Uterus (tissue), 4 donors: ENCODE results near the gene TIMP1. TPM values are rescaled to one million over a fixed set of nuclear protein-coding genes. Genes with fewer than 3 reads are reported as not detected.

ENCODE experiments used
- DNase-seq, 2 donors: peaks; one replicate each; pipeline ENCODE4 v3.0.0-alpha.2; 2019 to 2020
- H3K27ac ChIP-seq, 2 donors: fragments of 200-600 bp; sonication (generic); 1 replicate in 1 of 2; 2 replicates in 1 of 2; pipeline ENCODE4 v1.5.1; 2016 to 2018
- H3K27me3 ChIP-seq, 2 donors: fragments of 200-600 bp; sonication (generic); one replicate each; pipeline ENCODE4 v1.5.1; 2018 to 2019; ENCODE audit warnings: control low read depth in 1 of 2
- H3K36me3 ChIP-seq, 2 donors: fragments of 200-600 bp; sonication (generic); one replicate each; pipeline ENCODE4 v1.5.1; 2019; ENCODE audit warnings: control low read depth in 1 of 2
- H3K4me1 ChIP-seq, 2 donors: fragments of 200-600 bp; sonication (generic); one replicate each; pipeline ENCODE4 v1.5.1; 2018 to 2019; ENCODE audit warnings: control low read depth in 1 of 2
- H3K4me3 ChIP-seq, 2 donors: fragments of 200-600 bp; sonication (generic); 1 replicate in 1 of 2; 2 replicates in 1 of 2; pipeline ENCODE4 v1.5.1; 2018 to 2019; ENCODE audit warnings: mild to moderate bottlenecking in 1 of 2
- H3K9me3 ChIP-seq, 2 donors: fragments of 200-600 bp; sonication (generic); one replicate each; pipeline ENCODE4 v1.5.1; 2019; ENCODE audit warnings: control low read depth in 1 of 2
- POLR2A ChIP-seq, 2 donors: fragments of 450-650 bp; IDR thresholded peaks; one replicate each; pipeline ENCODE4 v1.6.1; 2016; ENCODE audit warnings: antibody characterized with exemption in 2 of 2, mild to moderate bottlenecking in 1 of 2, moderate library complexity in 1 of 2
- intact Hi-C: fragments of 100-400 bp; cut with DNase I; formaldehyde crosslinking; loops from one replicate; pipeline ENCODE4 v1.15.1; 2023; ENCODE audit warnings: low total_unique reads
- total RNA-seq, 4 donors: library from RNA; depleted of rRNA in 3 of 4; stranded (reverse); fragments of >200 nt in 3 of 4; gene quantifications; one replicate each; pipeline versions ENCODE4 v1.1.0 to v1.2.4, GENCODE V29; 2014 to 2023
- TF ChIP-seq, protein P1 (sequence below), 4 experiments: fragments of 200-600 bp in 2 of 4; fragments of 450-650 bp in 2 of 4; sonication (generic) in 2 of 4; IDR thresholded peaks; one replicate each; pipeline ENCODE4 v1.5.1; 2016 to 2019; ENCODE audit warnings: antibody characterized with exemption in 4 of 4, mild to moderate bottlenecking in 2 of 4, moderate library complexity in 1 of 4
- donor health status: DM: yes; HTN: yes; CAD: no.

Gene TIMP1
- total RNA-seq, 4 donors from 2014 or later, result 17.9 to 287 (median 111) TPM

DNA sequence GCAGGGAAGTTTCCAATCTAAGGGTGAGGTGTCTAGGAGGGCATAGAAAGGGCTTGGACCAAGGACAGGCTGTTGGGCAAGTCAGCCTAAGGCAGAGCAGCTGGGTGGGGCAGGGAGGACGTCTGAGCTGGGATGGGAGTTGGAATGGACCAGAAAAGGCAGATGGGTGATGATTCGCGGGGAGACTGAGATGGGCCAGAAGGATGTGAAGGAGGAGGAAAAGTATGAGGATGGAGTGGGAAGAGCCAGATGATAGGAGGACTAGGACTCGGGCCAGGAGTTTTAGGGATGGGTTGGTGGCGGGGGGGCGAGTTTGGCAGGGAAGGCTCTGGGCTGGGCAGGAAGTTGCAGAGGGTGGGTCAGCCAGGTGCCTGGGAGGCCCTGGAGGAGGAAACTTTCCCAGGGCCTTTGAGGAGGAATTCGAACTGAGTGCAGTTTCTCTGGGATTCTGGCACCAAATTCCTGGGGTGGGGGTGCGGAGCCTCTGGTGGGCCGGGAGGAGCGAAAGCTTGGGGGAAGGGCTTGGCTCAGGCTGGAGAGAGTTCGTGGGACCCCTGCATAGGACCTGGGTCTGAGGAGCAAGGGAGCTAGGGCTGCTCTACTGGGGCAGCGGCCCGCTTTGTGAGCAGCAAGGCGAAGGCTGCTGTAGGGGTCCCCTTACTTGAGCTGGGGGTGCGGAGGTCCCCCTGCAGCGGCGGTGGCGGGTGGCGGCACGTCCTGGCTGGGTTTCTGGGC is 8.7 kb upstream of the TIMP1 start:
- intact Hi-C loops, result no loop called here
- TF ChIP-seq POLR2A (IDR thresholded peaks at IDR 0.05), result no peak
- TF ChIP-seq, protein P1, sequence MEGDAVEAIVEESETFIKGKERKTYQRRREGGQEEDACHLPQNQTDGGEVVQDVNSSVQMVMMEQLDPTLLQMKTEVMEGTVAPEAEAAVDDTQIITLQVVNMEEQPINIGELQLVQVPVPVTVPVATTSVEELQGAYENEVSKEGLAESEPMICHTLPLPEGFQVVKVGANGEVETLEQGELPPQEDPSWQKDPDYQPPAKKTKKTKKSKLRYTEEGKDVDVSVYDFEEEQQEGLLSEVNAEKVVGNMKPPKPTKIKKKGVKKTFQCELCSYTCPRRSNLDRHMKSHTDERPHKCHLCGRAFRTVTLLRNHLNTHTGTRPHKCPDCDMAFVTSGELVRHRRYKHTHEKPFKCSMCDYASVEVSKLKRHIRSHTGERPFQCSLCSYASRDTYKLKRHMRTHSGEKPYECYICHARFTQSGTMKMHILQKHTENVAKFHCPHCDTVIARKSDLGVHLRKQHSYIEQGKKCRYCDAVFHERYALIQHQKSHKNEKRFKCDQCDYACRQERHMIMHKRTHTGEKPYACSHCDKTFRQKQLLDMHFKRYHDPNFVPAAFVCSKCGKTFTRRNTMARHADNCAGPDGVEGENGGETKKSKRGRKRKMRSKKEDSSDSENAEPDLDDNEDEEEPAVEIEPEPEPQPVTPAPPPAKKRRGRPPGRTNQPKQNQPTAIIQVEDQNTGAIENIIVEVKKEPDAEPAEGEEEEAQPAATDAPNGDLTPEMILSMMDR (IDR thresholded peaks at IDR 0.05), result no peak
- DNase-seq, result peak; percentile 69 to 71
- Histone ChIP-seq H3K27me3 (no peaks in the 10 kb centered on the region), H3K4me1 (no peaks in the 10 kb centered on the region), H3K9me3 (no peaks in the 10 kb centered on the region), H3K4me3 (peak overlapping the region; percentile 3 to 25), H3K27ac (peak overlapping the region; percentile 45 to 69), H3K36me3 (no peaks in the 10 kb centered on the region)

GRCh38 chrX:47574076-47574546 is 8.1 kb upstream of the TIMP1 start:
- H3K27ac ChIP-seq, result peak overlapping the region; percentile 45 to 69
- no peak for DNase-seq
- H3K9me3 ChIP-seq, result no peaks in the 10 kb centered on the region
- peak overlapping the region; percentile 3 to 25 for H3K4me3 ChIP-seq
- no peaks in the 10 kb centered on the region for H3K4me1 ChIP-seq
- intact Hi-C loops, result no loop called here
- TF ChIP-seq, protein P1 (IDR thresholded peaks at IDR 0.05), result no peak
- H3K36me3 ChIP-seq, result no peaks in the 10 kb centered on the region
- no peaks in the 10 kb centered on the region for H3K27me3 ChIP-seq

- Histone ChIP-seq H3K36me3 (no peaks in the 10 kb centered on the region), H3K27ac (peak overlapping the region; percentile 45 to 69), H3K27me3 (no peaks in the 10 kb centered on the region), H3K9me3 (no peaks in the 10 kb centered on the region), H3K4me3 (no peak overlapping the region), H3K4me1 (no peaks in the 10 kb centered on the region)
- TF ChIP-seq, protein P1 (IDR thresholded peaks at IDR 0.05), result no peak
- intact Hi-C loops, result no loop called here
- no peak for DNase-seq
Observed at GRCh38 chrX:47574547-47575301, 7.5 kb upstream of the TIMP1 start.

DNA sequence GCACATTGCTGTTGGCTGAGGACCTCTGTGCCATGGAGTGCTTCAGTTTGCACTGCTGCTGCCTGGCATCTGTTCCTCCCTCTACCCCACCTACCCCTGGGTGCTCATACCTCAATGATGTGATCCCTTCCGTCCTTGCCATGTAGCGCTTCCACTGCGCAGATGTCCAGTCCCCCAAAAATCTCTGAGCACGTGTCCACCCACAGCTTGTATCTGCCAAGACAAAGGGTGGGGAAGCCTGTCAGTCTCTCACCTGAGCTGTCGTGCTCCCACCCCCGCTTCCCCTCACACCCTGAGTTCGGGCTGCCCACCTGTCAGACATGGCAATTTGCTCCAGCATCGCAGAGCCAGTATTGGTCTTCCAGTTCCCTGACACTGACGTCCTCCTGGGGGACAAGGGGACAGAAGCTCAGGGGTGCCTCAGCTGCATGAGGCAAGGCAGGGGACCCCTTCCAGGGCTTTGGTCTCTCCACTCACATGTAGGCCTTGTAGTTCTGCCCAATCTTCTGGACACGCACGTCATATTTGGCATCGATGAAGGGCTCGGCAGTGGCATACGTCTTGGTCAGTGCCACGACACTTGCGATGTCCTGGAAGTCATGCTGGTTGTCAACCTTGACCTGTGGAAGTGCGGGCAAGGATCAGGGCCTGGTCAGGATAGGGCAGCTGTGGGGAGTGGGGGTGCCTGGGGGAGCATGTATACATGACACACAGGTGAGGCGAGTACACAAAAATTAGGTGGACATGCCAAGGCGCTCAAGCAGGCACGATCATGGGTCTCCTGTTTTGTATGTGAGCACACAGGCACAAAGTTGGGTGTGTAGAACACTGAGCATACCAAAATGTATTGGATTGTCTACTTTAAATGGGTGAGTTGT is 6.0 kb upstream of the TIMP1 start:
- intact Hi-C loops, result no loop called here
- Histone ChIP-seq H3K4me1 (no peaks in the 10 kb centered on the region), H3K27me3 (no peaks in the 10 kb centered on the region), H3K27ac (no peak overlapping the region), H3K9me3 (no peaks in the 10 kb centered on the region), H3K4me3 (no peak overlapping the region), H3K36me3 (no peaks in the 10 kb centered on the region)
- no peak for DNase-seq
- TF ChIP-seq, protein P1 (IDR thresholded peaks at IDR 0.05), result no peak
- TF ChIP-seq POLR2A (IDR thresholded peaks at IDR 0.05), result no peak
